GM13976 (cell line): Measurements from ENCODE around the gene COPG2.

Source experiments
- DNase-seq: peaks from one replicate; pipeline ENCODE4 v3.0.0; 2012; ENCODE audit warnings: low spot score
- in situ Hi-C: fragments of 300-500 bp; cut with MboI; formaldehyde crosslinking; loops from one replicate; pipeline ENCODE4 v1.12.0; 2022; ENCODE audit warnings: low sequenced_read_pairs, mixed read lengths, inconsistent platforms; ENCODE audit not compliant: unreplicated experiment
- TF ChIP-seq, protein P1 (sequence below): IDR thresholded peaks from 2 replicates; pipeline ENCODE4 v1.5.1; 2012; ENCODE audit warnings: borderline replicate concordance, mild to moderate bottlenecking; ENCODE audit not compliant: insufficient read depth; ENCODE audit errors: extremely low read depth, missing control alignments, control extremely low read depth

The COPG2 gene

DNA sequence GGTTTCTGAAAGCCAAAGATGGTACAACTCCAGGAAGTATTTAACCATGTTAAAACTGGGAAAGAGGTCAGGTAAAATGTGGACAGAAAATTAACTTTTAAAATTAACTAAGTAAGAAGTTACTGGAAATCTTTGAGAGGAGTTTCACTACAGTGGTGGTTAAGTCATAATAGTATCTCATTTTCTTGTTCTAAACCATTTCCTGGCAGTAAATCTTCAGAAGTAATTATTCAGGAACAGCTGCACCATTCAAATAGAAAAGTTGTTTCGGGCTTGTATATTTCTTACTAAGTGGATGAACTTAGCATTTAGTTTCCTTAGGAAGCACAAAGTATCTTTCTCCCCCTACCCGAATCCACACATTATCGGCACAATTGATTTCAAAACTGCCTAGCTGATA, 27.1 kb downstream of the COPG2 start:
- TF ChIP-seq, protein P1, sequence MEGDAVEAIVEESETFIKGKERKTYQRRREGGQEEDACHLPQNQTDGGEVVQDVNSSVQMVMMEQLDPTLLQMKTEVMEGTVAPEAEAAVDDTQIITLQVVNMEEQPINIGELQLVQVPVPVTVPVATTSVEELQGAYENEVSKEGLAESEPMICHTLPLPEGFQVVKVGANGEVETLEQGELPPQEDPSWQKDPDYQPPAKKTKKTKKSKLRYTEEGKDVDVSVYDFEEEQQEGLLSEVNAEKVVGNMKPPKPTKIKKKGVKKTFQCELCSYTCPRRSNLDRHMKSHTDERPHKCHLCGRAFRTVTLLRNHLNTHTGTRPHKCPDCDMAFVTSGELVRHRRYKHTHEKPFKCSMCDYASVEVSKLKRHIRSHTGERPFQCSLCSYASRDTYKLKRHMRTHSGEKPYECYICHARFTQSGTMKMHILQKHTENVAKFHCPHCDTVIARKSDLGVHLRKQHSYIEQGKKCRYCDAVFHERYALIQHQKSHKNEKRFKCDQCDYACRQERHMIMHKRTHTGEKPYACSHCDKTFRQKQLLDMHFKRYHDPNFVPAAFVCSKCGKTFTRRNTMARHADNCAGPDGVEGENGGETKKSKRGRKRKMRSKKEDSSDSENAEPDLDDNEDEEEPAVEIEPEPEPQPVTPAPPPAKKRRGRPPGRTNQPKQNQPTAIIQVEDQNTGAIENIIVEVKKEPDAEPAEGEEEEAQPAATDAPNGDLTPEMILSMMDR = no peak
- in situ Hi-C loops = no loop called here

DNA sequence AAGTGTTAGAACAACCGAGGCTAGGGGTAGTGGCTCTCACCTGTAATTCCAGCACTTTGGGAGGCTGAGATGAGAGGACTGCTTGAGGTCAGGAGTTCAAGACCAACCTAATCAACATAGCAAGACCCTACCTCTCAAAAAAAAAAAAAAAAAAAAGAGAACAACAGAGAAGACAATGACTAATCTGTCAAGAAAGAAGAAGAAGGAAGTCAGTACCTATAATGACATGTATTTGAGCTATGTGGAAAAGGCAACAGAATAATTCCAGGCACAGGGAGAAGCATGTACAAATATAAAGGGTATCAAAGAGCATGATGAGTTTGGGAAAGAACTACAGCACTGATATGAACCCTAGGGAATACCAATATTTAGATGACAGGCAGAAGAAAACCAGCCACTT, 27.5 kb downstream of the COPG2 start:
- TF ChIP-seq, protein P1 = no peak
- no peak for DNase-seq
- in situ Hi-C loops = no loop called here

More for the DNA sequence above, 27.1 kb downstream of the COPG2 start:
- no peak for DNase-seq

DNA sequence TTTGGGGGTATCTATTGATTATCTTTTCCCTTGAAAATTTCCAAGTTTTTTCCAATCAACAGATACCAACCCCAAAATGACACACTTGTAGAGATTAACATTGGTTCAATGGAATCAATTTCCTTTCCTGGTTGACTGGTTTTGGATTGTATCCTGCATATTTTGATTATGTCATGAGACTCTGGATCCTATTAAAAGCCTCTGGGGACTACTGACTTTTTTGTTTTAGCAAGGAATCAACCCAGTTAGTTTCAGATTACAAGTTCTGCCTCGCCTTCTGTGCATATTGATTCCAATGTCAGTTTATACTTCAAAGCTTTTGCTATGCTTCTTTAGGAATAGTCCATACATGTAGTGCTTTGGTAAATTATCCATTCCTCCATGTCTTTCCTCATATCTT, 29.2 kb downstream of the COPG2 start:
- no peak for DNase-seq
- in situ Hi-C loops = no loop called here

DNA sequence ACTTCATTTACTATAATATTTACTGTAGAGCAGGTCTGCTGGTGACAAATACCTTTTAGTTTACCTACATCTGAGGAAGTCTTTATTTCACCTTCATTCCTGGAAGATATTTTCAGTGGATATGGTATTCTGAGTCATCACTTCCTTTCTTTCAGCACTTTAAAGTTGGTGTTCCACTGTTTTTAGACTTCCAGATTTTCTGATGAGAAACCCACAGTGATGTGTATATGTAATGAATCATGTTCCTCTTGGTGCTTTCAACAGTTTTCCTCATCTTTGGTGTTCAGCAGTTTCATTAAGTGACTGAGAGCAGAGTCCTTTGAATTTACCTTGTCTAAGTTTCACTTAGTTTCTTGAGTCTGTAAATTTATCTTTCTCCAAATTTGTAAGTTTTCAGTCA, 36.4 kb downstream of the COPG2 start:
- in situ Hi-C loops = no loop called here
- TF ChIP-seq, protein P1 = no peak
- DNase-seq = no peak

More for the DNA sequence above, 29.2 kb downstream of the COPG2 start:
- TF ChIP-seq, protein P1 = no peak

DNA sequence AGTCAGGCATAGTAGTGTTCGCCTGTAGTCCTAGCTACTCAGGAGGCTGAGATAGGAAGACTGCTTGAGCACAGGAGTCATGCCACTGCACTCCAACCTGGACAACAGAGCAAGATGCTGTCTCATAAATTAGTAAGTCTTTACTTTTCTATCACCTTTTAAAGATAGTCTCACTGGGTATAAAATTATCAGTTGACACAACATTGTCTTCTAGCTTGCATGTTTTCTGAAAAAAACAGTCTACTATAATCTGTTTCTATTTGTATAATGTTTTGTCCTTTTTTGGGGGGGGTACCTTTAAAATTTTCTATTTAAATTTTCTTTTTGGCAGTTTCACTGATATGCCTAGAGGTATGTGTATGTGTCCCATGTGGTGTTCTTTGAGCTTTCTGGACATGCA, 39.6 kb downstream of the COPG2 start:
- in situ Hi-C loops = no loop called here
- DNase-seq = no peak

DNA sequence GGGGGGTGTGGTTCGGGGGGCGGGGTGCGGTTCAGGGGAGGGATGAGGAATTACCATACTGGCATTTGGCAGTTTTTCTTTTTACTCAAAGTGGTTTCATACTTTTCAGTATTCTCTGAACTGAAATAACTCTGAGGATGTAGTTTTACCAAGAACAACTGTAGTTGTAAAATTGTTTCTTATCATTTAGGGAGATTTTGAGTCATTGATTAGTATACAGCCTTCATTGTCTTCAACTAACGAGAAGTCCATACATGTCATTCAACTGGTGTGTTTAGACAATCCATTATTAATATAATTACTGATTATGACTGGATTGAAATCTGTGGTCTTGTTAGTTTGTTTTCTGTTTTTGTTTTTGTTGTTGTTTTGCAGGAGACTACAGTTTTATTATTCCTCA, 40.8 kb downstream of the COPG2 start:
- no peak for DNase-seq
- in situ Hi-C loops = no loop called here
- TF ChIP-seq, protein P1 = no peak

More for the DNA sequence above, 39.6 kb downstream of the COPG2 start:
- TF ChIP-seq, protein P1 = no peak

DNA sequence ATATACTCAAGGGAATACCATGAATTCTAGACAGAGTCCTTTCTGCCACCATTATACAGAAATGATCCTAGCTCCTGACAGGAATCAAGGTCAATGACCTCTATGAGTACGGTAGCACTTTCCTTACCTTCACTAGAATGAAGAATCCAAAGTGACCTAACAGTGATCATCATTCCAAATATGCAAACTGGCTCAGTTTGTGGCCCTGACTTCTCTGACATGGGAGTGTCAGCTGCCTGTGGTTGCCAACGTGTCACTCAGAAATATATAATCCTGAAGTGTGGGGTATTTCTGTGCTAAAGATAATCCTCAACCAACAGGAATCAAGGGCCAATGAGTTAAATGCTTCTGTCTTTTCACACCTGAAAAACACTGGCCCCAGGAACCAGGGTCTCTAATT, 45.7 kb downstream of the COPG2 start:
- TF ChIP-seq, protein P1 = no peak
- DNase-seq = no peak
- in situ Hi-C loops = no loop called here
